Suppressor macrophage (primary cell): Measurements from ENCODE around the gene SCRT2.
"Not testable (repeated sequence)": the region's sequence is repeated elsewhere in the genome, so short reads cannot be mapped to it uniquely, and the experiment has no call there.

Experiments
- DNase-seq, 4 experiments: peaks; one replicate each; pipeline ENCODE4 v3.0.0-alpha.2; 2020 to 2022

SCRT2 gene

GRCh38 chr20:699811-700338, 24.3 kb upstream of the SCRT2 start:
- DNase-seq: no peak

DNA sequence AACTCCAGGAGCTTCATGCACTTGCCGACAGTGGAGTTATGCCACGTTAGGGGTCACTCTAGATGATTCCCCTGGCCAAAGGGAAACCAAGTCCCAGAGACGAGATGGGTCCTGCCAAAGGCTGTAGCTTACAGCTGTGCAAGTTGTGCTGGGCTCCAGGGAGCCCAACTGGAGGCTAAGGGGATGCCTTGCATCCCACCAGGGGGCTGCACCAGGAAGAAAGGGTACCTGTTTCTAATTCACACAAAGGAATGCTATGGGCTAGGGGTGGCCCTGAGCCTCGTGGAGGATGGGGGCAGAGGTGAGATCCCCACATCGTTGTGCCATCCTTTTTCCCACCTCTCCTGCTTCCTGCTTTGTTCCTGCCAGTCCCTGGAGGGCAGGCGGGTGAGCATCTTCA, 23.7 kb upstream of the SCRT2 start:
- no peak for DNase-seq

DNA sequence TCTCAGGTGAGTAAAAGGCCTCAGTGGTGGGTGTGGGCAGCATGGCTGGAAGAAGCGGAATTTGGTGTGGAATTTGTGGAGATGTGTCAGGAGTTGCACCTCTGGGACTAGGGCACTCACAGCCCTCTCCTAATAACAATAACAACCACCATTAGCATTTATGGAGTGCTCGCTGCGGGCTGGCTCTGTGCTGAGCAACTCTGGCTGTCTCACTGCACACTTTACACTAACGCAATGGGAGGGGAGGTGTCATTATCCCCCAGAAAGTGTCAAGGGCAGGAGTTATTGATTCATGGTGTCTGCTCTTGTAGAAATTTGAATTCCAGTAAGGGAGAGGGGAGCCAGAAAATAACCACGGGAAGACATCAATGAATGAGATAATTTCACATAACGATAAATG, 22.7 kb upstream of the SCRT2 start:
- DNase-seq: no peak

- DNase-seq: no peak
These were observed 22.2 kb upstream of the SCRT2 start for GRCh38 chr20:697826-698225.

GRCh38 chr20:695165-695866, 19.7 kb upstream of the SCRT2 start:
- no peak for DNase-seq

- DNase-seq: no peak
These were observed 18.9 kb upstream of the SCRT2 start for GRCh38 chr20:694496-694895.

DNA sequence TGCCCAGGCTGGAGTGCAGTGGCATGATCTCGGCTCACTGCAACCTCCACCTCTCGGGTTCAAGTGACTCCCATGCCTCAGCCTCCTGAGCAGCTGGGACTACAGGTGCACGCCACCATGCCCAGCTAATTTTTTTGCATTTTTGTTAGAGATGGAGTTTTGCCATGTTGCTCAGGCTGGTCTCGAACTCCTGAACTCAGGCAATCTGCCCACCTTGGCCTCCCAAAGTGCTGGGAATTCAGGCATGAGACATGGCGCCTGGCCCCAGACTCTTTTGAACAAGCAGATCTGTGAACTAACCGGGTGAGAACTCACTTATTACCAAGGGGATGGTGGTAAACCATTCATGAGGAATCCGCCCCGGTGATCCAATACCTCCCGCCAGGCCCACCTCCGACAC, 18.2 kb upstream of the SCRT2 start:
- DNase-seq: not testable (repeated sequence)

DNA sequence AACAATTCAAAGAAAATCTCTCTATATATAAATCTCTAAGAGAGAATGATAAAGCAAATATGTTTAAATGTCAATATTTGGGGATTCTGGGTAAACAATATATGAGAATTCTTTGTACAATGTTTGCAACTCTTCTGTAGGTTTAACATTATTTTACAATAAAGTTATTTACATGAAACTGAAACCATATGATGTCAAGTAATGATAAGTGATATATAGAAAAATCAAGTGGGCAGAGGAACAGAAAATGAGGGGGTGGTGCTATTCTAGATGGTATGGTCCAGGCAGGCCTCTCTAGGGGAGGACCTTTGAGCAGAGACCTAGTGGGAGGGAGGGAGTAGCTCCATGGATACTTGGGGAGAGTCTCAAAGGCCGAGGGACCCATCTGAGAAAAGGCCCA, 16.4 kb upstream of the SCRT2 start:
- DNase-seq: no peak

GRCh38 chr20:689947-690346, 14.3 kb upstream of the SCRT2 start:
- no peak for DNase-seq

DNA sequence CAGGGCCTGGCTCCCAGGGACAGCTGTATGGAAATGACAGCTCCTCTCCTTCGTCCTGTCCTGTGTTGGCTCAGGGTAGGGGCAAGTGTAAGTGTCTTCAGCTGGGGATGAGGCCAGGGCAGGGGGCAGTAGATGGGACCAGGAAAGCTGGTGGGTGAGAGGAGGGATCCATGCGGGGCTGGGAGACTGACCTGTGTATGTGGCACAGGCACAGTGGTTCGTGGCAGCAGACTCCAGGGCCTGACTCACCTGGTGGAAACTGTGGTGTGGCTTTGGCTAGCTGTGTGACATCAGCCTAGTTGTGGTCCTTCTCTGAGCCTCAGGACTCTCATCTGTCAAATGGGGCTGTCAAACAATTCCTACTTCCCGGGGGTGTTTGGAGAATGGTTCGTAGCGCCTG, 13.7 kb upstream of the SCRT2 start:
- DNase-seq: no peak

DNA sequence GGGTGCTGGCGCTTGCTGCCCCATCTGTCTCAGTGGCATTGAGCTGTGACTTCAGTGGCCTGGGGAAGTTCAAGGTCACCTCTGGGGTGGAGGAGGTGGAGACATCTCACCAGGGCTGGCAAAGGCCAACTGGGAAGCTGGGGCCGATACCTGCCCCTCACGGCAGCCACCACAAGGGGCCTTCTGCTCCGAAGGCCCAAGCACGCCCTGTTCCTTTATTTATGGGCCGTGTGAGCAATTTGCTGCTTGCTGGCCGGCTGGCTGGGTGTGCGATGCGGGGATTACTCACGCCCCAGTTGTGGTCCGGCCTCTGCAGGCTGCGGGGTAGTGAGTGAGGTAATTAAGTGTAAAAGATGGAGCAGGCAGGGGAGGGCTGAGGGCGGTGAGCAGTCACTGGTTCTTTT, 13.2 kb upstream of the SCRT2 start:
- DNase-seq: no peak

DNA sequence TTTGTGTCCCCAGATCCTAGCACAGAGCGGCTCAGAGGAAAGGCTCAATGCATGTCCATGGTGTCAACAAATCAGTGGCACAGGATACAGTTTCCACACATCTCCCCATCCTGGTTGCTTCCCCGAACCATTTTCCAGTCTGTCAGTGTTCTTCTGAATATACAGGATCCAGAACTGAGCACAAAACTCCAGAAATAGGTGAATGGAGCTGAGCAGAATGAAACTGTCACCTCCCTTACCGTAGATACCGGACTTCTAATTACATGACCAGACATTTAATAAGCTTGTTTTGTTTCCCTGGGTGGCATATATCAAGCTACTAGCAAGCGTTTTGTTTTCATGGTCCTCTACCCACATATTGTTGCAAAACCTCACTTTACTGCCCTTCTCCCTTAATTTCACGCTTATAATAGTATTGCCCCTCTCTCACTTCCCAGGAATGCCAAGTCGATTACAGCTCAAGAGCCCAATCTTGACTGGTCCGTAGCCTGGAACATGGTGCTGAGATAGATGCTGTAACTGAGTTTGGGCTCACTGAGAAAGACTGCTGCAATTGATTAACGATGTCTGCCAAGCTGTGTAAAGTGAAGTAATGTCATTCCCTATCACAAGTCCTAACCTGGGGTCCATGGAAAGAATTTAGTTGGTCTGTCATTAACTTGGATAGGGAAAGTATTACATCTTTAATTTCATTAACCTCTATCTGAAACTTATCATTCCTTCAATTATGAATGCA, 12.0 kb upstream of the SCRT2 start:
- DNase-seq: no peak

GRCh38 chr20:684676-685319, 9.2 kb upstream of the SCRT2 start:
- no peak for DNase-seq

- DNase-seq: no peak
These were observed 6.5 kb upstream of the SCRT2 start for GRCh38 chr20:682123-682522.

- DNase-seq: no peak
These were observed 5.1 kb upstream of the SCRT2 start for GRCh38 chr20:680638-681187.

GRCh38 chr20:677957-678356, 2.4 kb upstream of the SCRT2 start:
- peak in 2 of 4 experiments; percentile 30 to 32 for DNase-seq

GRCh38 chr20:676967-677366, 1.4 kb upstream of the SCRT2 start:
- peak in 2 of 4 experiments; percentile 34 to 38 for DNase-seq

- DNase-seq: peak; percentile 71 to 89 (median 82)
These were observed 824 bp upstream of the SCRT2 start for GRCh38 chr20:676315-676937.

DNA sequence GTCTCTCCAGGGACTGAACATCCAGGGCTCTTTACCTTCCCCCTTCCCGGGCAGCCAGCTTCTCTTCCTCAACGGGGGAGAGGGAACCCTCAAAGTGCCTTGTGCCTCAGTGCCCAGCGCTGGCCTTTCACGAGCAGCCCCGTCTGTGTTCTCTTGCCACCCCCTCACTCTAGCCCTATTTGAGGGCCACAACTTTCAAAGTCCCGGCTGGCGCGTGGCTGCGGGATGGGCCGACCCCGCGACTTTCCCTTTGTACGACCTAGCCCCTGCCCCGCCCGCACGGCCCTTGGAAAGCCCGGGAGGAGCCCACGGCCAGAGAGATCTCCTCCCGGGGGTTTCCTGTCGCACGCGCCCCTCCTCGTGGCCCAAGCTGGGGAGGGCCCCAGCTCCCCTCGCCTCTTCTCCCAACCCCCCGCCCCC, 559 bp downstream of the SCRT2 start:
- no peak for DNase-seq

DNA sequence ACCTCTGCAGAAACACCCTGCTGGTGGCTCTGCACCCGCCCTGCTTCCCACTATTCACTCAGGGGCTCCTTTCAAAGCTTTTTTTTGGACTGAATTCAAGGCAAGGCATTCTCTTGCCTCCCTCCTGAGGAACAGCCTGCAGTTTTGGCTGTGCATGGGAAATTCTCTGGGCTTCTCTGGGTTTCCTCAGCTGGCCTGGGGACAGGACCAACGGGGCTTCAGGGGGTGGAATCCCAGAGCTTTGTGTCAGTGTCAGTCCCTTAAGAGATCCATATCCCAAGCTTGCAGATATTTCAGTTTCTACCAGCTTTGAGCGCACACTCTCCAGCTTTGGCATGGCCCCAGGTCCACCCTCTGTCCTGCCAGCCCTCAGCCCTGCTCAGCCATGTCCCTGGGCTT, 2.0 kb downstream of the SCRT2 start:
- no peak for DNase-seq

GRCh38 chr20:672963-673602, 2.5 kb downstream of the SCRT2 start:
- DNase-seq: peak in 2 of 4 experiments; percentile 36 to 44
